Cardiac septum (tissue), 1 donor: ENCODE data around the gene HCFC1R1. TPM values are rescaled to one million over a fixed set of nuclear protein-coding genes. Genes with fewer than 3 reads are reported as not detected.

Experiments used
- DNase-seq: peaks from one replicate; pipeline ENCODE4 v3.0.0-alpha.2; 2020; ENCODE audit warnings: low spot score
- intact Hi-C: fragments of 100-400 bp; cut with DNase I; formaldehyde crosslinking; loops from one replicate; pipeline ENCODE4 v1.14.0; 2022
- total RNA-seq: library from RNA; stranded (reverse); fragmentation: NEBNext Ultra II Directional; extraction: Animal tissue kit (Norgen Biotek cat#: 25700); gene quantifications from one replicate; pipeline ENCODE4 v1.2.1, GENCODE V29; 2021
- donor health status: DM: no; HTN: no; CAD: no.

The HCFC1R1 gene
- total RNA-seq, 1 donor from 2014 or later: 41.3 TPM

DNA sequence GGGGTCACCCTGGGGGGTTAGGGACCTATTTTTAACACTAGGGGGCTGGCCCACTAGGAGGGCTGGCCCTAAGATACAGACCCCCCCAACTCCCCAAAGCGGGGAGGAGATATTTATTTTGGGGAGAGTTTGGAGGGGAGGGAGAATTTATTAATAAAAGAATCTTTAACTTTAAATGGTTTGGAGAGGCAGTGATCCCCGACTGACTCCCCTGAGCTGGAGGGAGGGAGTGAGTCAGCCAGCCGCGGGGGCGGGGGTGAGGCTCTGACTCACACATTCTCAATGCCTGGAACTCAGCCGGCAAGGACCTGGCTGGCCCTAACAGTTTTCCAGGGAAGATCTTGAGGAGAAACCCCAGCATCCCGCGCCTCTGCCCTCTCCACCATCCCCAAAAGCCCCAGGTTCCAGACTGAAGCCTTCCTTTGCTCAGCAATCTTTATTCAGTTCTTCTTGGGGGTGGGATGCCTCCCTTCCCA is 1.5 kb downstream of the HCFC1R1 start:
- intact Hi-C loops: no loop called here

DNA sequence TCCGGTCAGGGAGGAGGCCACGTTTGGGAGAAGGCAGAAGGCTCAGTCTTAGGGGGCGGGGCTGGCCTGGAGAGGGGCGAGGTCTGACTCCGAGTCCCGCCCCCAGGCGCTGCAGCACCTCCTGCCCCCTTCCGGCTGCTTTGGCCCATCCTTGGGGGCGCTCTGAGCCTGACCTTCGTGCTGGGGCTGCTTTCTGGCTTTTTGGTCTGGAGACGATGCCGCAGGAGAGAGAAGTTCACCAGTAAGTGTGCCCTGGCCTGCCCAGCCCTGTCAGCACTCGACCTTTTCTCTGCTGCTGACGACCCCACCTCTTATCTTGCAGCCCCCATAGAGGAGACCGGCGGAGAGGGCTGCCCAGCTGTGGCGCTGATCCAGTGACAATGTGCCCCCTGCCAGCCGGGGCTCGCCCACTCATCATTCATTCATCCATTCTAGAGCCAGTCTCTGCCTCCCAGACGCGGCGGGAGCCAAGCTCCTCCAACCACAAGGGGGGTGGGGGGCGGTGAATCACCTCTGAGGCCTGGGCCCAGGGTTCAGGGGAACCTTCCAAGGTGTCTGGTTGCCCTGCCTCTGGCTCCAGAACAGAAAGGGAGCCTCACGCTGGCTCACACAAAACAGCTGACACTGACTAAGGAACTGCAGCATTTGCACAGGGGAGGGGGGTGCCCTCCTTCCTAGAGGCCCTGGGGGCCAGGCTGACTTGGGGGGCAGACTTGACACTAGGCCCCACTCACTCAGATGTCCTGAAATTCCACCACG is 2.1 kb downstream of the HCFC1R1 start:
- peak; percentile 94 for DNase-seq
- intact Hi-C loops: loop anchor here (2.0 kb wide), 1 partner anchor 17 kb away; no protein-coding TSS in a partner anchor

More for the DNA sequence above, 1.5 kb downstream of the HCFC1R1 start:
- peak; percentile 92 for DNase-seq

DNA sequence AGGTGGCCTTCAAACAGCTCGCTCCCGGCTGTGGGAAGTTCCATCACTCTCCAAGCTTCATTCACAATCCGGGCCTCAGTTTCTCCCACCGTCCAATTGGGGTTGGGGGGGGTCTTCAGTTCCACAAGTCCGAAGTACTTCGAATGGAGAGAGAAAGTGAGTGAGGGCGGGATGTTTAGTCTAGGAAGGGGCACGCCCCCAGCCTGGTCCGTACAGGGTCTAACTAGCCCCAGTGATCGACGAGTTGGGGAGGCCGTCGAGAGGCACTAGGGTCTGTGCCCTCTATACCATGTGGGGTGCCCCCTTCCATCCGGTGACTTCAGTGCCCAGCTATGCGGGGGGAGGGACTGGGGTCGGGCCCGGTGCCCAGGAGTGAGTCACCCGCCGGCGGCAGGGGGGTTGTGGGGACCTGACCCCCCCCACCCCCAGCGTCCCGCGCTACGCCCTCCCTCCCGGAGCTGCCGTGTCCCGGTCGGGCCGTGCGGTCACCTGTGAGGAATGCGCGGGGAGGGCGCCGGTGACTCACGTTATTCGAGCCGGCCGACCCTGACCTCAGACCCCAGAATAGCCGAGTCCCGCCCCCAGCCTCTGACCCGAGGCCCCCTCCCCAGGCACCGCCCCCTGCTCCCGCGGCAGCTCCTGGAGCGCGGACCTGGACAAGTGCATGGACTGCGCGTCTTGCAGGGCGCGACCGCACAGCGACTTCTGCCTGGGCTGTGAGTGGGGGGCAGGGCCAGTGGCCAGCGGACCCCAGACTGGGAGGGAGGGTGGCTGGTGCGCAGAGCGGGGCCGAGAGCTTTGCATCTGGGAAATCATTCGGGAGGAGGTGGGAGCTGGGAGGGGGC is 2.9 kb downstream of the HCFC1R1 start:
- DNase-seq: peak; percentile 92

DNA sequence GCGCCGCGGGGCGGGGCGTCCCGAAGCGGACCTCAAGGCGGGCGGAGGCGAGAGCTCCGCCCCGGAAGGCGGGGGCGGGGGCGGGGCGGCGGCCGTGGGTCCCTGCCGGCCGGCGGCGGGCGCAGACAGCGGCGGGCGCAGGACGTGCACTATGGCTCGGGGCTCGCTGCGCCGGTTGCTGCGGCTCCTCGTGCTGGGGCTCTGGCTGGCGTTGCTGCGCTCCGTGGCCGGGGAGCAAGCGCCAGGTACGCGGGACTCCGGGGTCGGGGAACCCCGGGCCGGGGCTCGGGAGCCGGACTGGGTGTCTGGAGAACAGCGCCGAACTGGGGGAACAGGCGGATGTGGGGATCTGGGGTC is 3.5 kb downstream of the HCFC1R1 start, which contains the start of gene TNFRSF12A:
TSS of gene TNFRSF12A (plus strand) at position 122 of the 357 bp plus-strand sequence. CDS start at position 152, 30 bp downstream.
- intact Hi-C loops: loop anchor here (2.0 kb wide), 1 partner anchor 15 kb away; no protein-coding TSS in a partner anchor
- peak; percentile 93 for DNase-seq

More for the DNA sequence above, 2.9 kb downstream of the HCFC1R1 start:
- intact Hi-C loops: loop anchor here (2.0 kb wide), 1 partner anchor 16 kb away; no protein-coding TSS in a partner anchor

DNA sequence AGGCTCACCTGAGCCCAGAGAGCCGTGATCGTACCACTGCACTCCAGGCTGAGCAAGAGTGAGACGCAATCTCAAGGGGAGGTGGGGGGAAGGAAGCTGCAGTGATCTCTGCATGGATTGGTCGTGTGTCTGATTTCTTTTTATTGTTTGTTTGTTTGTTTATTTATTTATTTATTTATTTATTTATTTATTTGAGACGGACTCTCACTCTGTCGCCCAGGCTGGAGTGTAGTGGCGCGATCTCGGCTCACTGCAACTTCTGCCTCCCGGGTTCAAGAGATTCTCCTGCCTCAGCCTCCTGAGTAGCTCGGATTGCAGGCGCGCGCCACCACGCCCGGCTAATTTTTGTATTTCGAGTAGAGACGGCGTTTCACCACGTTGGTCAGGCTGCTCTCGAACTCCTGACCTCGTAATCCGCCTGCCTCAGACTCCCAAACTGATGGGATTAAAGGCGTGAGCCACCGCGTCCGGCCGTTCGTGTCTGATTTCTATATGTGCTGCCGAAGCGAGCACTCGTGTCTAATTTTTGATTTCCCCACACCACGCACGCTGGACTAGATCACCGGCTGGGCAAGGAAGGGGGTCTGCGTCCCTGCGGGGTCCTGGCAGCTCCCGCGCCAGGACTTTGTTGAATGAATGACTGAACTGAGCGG is 4.0 kb downstream of the HCFC1R1 start:
- no peak for DNase-seq
- intact Hi-C loops: loop anchor here (2.0 kb wide), 1 partner anchor 15 kb away; no protein-coding TSS in a partner anchor

DNA sequence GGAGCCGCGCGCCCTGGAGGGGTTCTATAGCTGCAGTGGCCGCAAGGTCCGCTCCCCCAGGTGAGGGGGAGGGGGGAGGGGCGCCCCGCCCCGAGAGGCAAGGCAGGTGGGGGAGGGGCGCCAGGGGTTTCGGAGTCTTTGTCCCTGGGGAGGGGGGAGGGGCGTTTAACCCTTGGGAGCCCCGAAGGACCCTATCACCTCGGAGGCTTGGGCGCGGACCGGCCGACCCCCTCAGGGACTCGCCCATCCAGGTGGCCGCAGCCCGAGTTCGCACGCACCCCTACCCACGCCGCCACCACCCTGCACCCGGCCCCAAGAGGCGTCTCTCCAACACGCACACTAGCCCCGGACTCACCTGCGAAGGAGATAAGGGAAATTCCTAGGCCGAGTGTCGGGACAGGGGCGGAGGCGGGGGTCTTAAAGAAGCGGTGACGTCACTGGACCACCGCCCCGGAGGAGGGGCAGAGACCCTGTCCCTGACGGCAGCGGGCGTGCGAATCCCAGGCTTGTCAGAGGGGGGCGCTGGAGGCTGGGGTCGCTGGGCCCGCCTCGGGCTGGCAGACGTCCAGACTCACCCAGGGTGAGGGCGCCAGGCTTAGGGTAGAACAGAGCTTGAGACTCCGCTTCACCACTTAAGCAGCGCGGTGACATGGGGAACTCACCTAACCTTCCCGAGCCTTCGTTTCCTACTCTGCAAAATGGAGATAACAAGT is 5.8 kb downstream of the HCFC1R1 start, which contains the start of gene CLDN6:
TSS of gene CLDN6 (minus strand) at position 390 of the 713 bp plus-strand sequence. CDS start 2,162 bp downstream, outside the sequence.
- DNase-seq: no peak

DNA sequence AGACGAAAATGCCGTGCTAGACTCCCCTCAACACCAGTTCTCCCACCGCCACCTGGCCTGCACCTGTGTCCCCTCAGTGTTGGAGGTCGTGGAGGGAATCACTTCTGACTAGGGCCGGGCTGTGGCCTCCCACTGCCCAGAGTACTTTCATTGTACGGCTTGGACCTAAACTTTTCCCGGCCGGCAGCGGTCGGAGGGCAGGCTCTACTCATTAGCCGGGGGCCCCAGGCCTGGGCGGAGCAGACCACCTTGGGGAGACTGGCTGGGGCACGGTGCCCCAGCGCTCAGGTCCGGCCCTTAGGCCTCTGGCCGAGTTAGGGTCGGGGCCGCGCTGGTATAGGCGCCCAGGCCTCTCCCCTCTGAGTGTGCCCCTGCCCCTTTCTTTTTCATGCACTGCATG is 6.4 kb downstream of the HCFC1R1 start:
- DNase-seq: no peak
- intact Hi-C loops: no loop called here

More for the DNA sequence above, 5.8 kb downstream of the HCFC1R1 start, which contains the start of gene CLDN6:
- intact Hi-C loops: no loop called here

DNA sequence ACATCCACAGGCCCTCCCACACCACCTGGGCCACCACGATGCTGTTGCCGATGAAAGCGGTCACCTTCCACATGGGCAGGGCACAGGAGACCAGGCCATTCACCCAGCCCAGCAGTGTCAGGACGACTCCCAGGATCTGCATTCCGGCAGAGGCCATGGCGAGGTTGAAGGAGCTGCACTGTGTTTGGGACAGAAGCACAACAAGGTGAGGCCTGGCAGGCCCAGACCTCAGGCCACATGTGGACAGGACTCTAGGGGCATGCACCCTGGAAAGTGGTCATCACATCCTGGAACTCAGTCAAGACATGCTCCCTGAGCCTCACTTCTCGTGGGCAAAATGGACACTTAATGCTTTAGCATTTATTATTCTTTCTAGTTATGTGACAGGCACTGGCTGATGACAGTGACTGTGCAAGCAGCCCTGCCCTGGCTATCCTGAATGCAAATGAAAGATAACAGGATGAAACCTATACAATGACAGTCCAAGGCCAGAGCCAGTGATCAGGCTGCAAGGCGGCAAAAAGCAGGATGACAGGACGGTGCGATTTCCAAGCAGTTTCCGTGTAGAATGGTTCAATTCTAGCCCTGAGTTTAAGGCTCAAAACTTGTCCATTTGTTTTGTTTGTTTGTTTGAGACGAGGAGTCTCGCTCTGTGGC is 7.7 kb downstream of the HCFC1R1 start:
- intact Hi-C loops: no loop called here
- no peak for DNase-seq

DNA sequence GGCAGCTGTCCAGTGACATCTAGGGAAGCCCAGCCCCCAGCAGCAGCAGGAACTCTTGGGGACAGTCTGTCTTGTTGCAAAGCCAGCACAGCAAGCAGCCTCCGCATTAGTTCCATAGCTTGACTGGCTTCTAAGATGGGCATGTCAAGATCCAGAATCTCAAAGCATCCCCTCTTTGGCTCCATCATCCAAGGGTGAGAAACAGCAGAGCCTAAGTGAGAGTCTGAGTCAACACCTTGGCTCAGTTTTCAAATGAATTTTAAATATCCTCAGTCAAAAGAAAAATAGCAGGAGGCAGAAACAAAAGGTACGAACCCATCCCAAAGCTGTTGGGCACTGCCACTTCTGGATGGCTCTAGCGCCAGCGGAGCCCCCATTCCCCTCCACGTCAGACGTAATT is 8.8 kb downstream of the HCFC1R1 start:
- DNase-seq: no peak
- intact Hi-C loops: no loop called here

DNA sequence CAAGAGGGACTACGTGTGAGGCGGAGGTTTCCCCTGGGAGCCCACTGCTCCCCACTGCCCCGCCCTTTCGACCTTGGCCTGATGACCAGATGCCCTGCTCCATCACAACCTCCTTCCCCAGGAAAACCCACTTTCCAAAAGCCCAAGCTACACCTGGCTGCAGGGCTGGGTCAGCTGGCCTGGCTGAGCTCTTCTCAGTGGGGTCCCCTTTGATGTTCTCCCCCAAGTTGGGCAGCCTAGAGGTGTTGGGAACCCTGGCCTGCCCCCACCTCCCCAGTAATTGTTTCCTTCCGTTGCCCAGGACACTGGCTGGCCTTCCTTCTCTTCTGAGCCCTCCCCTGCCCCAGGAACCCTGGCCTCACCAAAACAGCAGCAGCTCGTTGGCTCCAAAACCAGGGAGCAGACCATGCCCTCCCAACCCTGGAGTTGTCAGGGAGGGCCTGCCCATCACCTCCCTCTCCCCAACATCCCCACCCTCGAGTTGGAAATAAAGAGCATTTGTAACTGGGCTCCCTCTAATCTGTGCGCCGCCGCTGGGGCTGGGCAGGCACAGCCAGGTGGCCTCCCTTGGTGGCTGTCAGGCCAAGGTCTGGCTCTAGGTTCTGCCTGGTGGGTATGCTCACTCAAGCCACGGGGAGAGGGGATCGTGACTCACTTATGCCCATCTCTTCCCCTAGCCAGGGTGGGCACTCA is 9.6 kb downstream of the HCFC1R1 start:
- intact Hi-C loops: no loop called here

DNA sequence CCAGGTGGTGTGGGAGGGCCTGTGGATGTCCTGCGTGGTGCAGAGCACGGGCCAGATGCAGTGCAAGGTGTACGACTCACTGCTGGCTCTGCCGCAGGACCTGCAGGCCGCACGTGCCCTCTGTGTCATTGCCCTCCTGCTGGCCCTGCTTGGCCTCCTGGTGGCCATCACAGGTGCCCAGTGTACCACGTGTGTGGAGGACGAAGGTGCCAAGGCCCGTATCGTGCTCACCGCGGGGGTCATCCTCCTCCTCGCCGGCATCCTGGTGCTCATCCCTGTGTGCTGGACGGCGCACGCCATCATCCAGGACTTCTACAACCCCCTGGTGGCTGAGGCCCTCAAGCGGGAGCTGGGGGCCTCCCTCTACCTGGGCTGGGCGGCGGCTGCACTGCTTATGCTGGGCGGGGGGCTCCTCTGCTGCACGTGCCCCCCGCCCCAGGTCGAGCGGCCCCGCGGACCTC is 10.2 kb downstream of the HCFC1R1 start:
- no peak for DNase-seq
- intact Hi-C loops: no loop called here

More for the DNA sequence above, 9.6 kb downstream of the HCFC1R1 start:
- no peak for DNase-seq

DNA sequence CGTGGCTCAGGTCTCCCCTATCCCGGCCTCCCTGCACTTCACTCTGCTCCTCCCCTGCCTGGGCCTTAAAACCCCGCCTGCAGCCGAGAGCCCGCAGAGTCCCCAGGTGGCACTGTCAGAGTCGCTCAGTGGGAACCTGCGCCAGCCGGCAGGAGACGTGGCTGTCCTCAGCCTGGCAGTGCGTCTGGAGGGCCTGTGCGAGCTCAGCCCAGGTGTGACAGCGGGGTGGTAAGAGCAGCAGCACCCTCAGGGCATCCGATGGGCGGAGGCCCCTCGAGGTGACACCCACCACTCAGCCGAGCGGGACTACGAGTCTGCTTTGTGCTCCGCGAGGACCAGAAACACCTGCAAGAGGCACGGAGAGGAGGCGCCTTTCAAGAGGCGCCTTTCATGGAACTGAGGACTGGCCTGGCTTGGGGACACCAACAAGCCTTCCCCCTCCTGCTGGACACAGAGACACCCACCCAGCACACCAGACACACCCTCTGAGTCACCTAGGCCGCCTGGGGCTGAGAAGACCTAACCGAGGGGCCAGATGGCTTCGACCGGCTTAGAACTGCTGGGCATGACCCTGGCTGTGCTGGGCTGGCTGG is 10.8 kb downstream of the HCFC1R1 start, which contains the start of gene CLDN9:
TSS of gene CLDN9 (plus strand) at position 96 of the 593 bp plus-strand sequence. CDS start at position 536, 440 bp downstream.
- intact Hi-C loops: no loop called here
- no peak for DNase-seq

DNA sequence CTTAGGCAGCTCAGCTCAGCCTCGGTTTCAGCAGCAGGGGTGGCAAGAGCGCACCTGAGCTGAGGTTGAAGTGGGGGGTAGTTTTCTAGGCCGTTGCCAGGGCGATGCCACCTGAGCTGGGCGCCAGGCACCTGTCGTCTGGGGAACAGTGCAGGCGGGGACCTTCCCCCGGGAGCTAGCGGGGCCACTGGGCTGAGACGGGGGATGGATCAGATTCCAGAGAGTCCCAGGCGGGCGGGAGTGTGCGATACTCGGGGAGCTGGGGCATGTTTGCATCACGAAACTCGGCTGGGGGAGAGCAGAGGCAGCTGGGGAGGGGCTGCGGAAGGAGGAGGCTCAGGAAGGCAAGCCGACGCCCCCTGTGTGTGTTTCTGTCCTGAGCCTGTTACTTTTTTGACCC is 11.5 kb downstream of the HCFC1R1 start:
- DNase-seq: no peak
- intact Hi-C loops: no loop called here

DNA sequence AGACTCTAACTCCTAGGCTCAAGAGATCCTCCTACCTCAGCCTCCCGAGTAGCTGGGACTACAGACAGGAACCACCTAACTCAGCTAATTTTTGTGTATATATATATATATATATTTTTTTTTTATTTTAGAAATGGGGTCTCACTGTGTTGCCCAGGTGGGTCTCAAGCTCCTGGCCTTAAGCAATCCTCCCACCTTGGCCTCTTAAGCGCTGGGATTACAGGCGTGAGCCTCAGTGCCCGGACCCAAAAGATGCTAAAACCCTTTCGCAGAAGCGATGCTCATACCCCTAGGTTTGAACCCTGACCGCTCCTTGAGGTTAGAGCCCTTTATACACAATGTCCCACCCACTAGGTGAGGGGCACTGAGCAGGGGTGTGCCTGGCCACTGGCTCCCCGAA is 13.2 kb downstream of the HCFC1R1 start:
- intact Hi-C loops: no loop called here
- DNase-seq: no peak

DNA sequence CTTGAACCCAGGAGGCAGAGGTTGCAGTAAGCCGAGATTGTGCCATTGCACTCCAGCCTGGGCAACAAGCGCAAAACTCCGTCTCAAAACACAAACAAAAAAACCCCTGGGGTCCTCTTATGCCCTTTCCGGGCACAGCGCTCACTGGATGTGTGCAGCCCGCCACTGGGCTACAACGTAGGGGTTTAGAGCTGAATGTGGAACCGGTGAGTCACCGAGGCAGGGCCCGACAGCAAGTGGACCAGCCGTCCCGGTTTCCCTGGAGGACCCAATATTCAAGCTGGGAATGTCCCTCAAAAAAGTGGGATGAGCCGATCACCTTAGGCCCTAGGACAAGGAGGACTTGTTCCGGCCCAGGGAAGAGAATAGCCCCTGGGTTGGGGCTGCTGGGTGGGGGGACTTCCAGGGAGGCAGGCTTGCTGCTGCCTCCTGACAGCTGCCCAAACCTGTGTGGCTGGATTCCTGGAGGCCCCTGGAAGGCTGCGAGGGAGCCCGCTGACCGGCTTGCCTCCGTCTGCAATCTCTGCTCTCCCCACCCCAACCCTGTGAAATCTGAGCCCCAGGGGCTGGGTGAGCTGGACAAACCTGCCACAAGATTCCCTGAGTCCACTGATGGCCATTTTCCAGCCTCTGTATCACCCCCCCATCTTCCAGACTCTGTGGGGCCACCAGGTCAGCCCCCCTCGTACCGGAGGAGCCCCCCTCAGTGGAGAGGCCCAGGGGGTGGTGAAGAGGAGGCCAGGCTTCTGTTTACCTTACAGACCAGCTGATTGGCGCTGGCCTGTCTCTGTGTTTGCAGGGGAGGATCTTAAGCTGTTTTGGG is 14.0 kb downstream of the HCFC1R1 start:
- intact Hi-C loops: no loop called here

DNA sequence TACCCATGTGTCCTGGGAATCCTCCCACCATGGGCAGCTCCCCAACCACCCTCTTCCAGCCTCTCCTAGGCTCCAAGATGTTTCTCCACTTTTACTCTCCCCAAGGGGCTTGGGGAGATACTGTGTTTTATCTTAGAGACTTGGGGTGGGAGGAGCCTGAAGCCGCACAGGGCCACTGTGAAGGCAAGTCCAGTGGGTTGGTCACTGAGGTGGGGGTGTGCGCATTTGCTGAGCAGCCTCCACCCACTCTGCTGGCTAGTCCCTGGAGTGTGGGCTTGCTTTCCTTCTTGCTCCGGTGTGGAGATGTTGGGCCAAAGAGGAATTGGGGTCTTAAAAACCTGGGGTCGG is 15.1 kb downstream of the HCFC1R1 start:
- intact Hi-C loops: no loop called here
- DNase-seq: no peak

More for the DNA sequence above, 14.0 kb downstream of the HCFC1R1 start:
- no peak for DNase-seq
